ENCODE data around the gene LYPLA2. TPM values are rescaled to one million over a fixed set of nuclear protein-coding genes. Genes with fewer than 3 reads are reported as not detected.
A peak's percentile ranks its signal among the peaks of the same experiment; 100 is the strongest.
"Not testable (repeated sequence)": the region's sequence is repeated elsewhere in the genome, so short reads cannot be mapped to it uniquely, and the experiment has no call there.

The LYPLA2 gene
- polyA plus RNA-seq, 6 donors from 2014 or later, result 45.3 to 77.4 (median 67.3) TPM

DNA sequence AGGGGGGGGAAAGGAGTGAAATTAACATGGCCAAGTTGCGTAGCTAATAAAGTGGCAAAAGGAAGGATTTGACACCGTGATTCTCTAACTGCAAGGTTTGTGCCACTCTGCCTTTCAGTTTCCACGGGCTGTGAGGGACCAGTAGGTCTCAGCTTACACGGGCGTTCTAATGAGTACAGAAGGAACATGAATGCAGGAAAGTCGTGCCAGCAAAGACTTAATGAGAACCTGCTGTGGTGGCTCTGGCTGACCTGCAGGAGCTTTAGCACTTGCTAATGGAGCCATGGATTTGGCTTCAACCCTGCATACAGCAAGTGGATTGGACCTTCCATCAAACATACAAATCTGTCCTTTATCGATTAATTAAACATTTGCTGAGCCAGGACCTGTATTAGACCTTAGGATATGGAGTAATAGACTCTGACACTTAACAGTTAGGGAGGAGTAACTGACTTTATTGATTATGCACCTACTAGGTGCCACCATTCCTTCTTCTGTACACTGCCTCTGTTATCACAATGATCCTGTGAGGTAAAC lies 27.8 kb upstream of the LYPLA2 start:
- H3K4me1 Mint-ChIP-seq, result peaks cover 4 to 8% (median 6%) of the 10 kb centered on the region in 3 donors
- peaks cover 6 to 8% of the 10 kb centered on the region in 2 donors for H3K36me3 Mint-ChIP-seq
- no peaks in the 10 kb centered on the region for H3K9me3 Mint-ChIP-seq
- H3K27ac Mint-ChIP-seq, result peak overlapping the region in 2 of 6 donors; percentile 20 to 91
- DNase-seq (no peak), ATAC-seq (ENCODE audit: low read depth in 2 of 2) (no peak)
- H3K4me3 Mint-ChIP-seq, result no peak overlapping the region
- H3K27me3 Mint-ChIP-seq, result no peaks in the 10 kb centered on the region

DNA sequence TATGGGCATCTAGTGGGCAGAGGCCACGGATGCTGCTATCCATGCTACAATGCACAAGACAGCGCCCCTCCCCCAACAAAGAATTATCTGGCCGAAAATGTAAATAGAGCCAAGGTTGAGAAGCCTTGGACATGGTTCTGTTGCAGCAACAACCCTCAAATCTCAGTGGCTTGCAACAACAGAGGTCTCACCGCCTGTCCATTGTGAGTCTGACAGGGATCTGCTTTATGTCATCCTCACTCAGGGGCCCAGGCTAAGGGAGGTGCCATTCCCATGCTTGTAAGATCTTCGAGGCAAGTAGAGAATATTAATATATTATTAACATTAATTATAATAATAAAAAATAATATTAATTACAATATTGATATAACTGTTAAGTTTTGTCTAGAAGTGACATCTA lies 22.2 kb upstream of the LYPLA2 start:
- H3K36me3 Mint-ChIP-seq, result no peaks in the 10 kb centered on the region
- no peaks in the 10 kb centered on the region for H3K9me3 Mint-ChIP-seq
- no peak overlapping the region for H3K27ac Mint-ChIP-seq
- peaks cover 5 to 8% (median 5%) of the 10 kb centered on the region in 3 donors for H3K4me1 Mint-ChIP-seq
- DNase-seq (no peak), ATAC-seq (ENCODE audit: low read depth in 2 of 2) (no peak)
- no peaks in the 10 kb centered on the region for H3K27me3 Mint-ChIP-seq
- H3K4me3 Mint-ChIP-seq, result no peak overlapping the region

GRCh38 chr1:23772049-23772853 lies 18.7 kb upstream of the LYPLA2 start:
- peak overlapping the region in 1 of 6 donors; percentile 60 for H3K27ac Mint-ChIP-seq

DNA sequence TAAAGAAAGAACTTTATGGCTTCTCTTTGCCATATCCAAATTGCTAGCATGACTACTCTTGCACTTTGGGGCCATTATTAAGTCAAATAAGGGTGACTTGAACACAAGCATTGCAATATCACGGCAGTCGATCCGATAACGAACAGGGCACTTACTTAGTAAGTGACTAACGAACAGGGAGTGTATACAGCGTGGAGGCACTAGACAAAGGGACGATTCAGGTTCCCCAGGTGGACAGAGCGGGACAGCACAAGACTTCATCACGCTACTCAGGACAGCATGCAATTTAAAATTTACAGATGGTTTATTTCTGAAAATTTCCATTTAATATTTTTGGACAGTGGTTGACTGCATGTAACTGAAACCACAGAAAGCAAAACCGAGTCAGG lies 18.1 kb upstream of the LYPLA2 start:
- Mint-ChIP-seq H3K4me3 (no peak overlapping the region), H3K4me1 (peaks cover 4 to 31% (median 5%) of the 10 kb centered on the region in 3 donors), H3K9me3 (no peaks in the 10 kb centered on the region), H3K36me3 (no peaks in the 10 kb centered on the region), H3K27ac (no peak overlapping the region), H3K27me3 (no peaks in the 10 kb centered on the region)
- ATAC-seq (ENCODE audit: low read depth in 2 of 2) (no peak), DNase-seq (no peak)

More at GRCh38 chr1:23772049-23772853, 18.7 kb upstream of the LYPLA2 start:
- Mint-ChIP-seq H3K27me3 (no peaks in the 10 kb centered on the region), H3K4me3 (peak overlapping the region in 2 of 8 donors; percentile 45 to 61), H3K36me3 (no peaks in the 10 kb centered on the region), H3K4me1 (peaks cover 4 to 25% (median 5%) of the 10 kb centered on the region in 3 donors), H3K9me3 (no peaks in the 10 kb centered on the region)
- DNase-seq (peak; percentile 75), ATAC-seq (ENCODE audit: low read depth in 2 of 2) (peak; percentile 94 to 98)

DNA sequence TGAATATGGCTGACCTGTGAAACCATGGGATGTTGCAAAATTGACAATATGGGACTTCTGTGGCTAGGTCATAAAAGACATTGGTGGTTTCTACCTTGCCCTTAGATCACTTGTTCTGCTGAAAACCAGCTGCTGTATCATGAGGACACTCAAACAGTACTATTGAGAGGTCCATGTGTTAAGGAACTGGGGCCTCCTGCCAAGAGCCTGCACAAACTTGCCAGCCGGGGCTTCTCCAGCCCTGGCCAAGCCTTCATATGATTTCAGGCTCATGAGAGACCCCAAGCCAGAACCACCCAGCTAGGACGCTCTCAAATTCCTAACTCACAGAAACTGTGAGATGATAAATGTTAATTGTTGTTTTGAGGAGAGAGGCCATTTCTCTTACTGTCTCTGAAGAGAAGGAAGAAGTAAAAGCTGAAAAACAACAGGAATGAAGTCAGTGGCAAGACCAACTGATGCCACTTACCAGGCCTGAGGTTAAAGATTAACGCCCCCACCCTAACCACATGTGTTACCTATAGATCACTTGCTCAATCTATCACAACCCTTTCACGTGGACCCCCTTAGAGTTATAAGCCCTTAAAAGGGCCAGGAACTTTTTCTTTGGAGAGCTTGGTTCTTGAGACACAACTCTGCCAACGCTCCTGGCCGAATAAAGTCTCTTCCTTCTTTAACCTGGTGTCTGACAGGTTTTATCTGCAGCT lies 16.6 kb upstream of the LYPLA2 start:
- H3K4me1 Mint-ChIP-seq, result peaks cover 7 to 40% (median 8%) of the 10 kb centered on the region in 3 donors
- no peaks in the 10 kb centered on the region for H3K9me3 Mint-ChIP-seq
- ATAC-seq (ENCODE audit: low read depth in 2 of 2), result no peak
- H3K4me3 Mint-ChIP-seq, result peak overlapping the region in 1 of 8 donors; percentile 72
- peak overlapping the region in 3 of 6 donors; percentile 16 to 60 (median 49) for H3K27ac Mint-ChIP-seq
- H3K27me3 Mint-ChIP-seq, result no peaks in the 10 kb centered on the region
- no peaks in the 10 kb centered on the region for H3K36me3 Mint-ChIP-seq
- DNase-seq, result no peak

GRCh38 chr1:23776217-23776616 lies 14.7 kb upstream of the LYPLA2 start:
- peaks cover 17 to 52% (median 19%) of the 10 kb centered on the region in 3 donors for H3K4me1 Mint-ChIP-seq
- no peak overlapping the region for H3K27ac Mint-ChIP-seq
- H3K4me3 Mint-ChIP-seq, result peak overlapping the region in 5 of 8 donors; percentile 18 to 96 (median 89)

DNA sequence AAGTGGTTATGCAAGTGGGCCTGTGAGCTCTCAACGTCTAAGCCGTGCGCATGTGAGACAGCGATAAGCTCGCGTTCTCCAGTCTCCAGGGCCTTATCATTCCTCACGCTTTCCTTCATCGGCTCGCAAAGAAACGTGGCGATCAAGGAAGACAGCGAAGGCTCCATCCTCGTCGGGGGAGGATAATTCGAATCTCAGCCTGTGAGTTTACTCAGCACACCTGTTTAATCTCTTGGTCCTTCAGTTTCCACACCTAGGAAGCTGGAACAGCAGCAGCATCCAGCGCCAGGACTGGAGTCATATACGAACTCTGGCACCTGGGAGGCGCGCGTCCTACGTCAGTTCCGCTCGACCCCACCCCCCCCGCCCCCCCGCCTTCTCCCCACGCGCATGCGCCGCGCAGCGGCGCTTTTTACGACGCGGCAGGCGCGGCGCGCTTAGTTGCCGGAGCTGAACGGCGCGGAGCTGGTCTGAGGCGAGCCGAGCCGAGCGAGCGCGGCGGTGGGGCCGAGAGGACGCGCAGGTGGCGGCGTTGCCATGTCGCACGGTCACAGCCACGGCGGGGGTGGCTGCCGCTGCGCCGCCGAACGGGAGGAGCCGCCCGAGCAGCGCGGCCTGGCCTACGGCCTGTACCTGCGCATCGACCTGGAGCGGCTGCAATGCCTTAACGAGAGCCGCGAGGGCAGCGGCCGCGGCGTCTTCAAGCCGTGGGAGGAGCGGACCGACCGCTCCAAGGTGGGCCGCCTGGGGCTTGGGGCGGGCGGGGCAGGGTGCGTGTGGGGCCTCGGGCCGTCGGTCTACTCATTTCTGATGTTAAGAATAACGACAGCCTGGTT lies 12.7 kb upstream of the LYPLA2 start, which contains the start of gene PITHD1:
Gene PITHD1 (plus strand): TSS at position 440 of the 836 bp plus-strand sequence. CDS start 98 bp downstream, at position 538.
- Mint-ChIP-seq H3K36me3 (peaks cover 0 to 4% of the 10 kb centered on the region in 2 donors), H3K27ac (peak within 1 kb of the TSS; percentile 94 to 99 (median 98)), H3K9me3 (no peaks in the 10 kb centered on the region), H3K4me3 (peak within 1 kb of the TSS; percentile 88 to 97 (median 95)), H3K27me3 (no peaks in the 10 kb centered on the region), H3K4me1 (peaks cover 13 to 57% (median 19%) of the 10 kb centered on the region in 3 donors)
- ATAC-seq (ENCODE audit: low read depth in 2 of 2) (peak; percentile 89 to 95), DNase-seq (peak; percentile 83)

More at GRCh38 chr1:23776217-23776616, 14.7 kb upstream of the LYPLA2 start:
- Mint-ChIP-seq H3K36me3 (no peaks in the 10 kb centered on the region), H3K9me3 (no peaks in the 10 kb centered on the region), H3K27me3 (no peaks in the 10 kb centered on the region)
- ATAC-seq (ENCODE audit: low read depth in 2 of 2) (no peak), DNase-seq (no peak)

GRCh38 chr1:23779826-23780371 lies 11.0 kb upstream of the LYPLA2 start:
- no peaks in the 10 kb centered on the region for H3K27me3 Mint-ChIP-seq
- DNase-seq, result no peak
- no peaks in the 10 kb centered on the region for H3K9me3 Mint-ChIP-seq
- peak overlapping the region in 4 of 6 donors; percentile 22 to 94 (median 76) for H3K27ac Mint-ChIP-seq
- H3K4me1 Mint-ChIP-seq, result peaks cover 13 to 51% (median 19%) of the 10 kb centered on the region in 3 donors
- peak overlapping the region in 7 of 8 donors; percentile 69 to 97 (median 91) for H3K4me3 Mint-ChIP-seq
- peaks cover 0 to 4% of the 10 kb centered on the region in 2 donors for H3K36me3 Mint-ChIP-seq
- ATAC-seq (ENCODE audit: low read depth in 2 of 2), result no peak

DNA sequence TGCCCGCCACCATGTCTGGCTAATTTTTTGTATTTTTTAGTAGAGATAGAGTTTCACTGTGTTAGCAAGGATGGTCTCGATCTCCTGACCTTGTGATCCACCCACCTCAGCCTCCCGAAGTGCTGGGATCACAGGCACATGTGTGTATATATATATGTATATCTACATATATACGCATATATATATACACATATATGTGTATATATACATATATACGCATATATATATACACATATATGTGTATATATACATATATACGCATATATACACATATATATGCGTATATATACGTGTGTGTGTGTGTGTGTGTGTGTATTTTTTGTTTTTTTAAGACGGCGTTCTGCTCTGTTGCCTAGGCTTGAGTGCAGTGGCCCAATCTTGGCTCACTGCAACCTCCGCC lies 7.8 kb upstream of the LYPLA2 start:
- H3K9me3 Mint-ChIP-seq; H3K27me3 Mint-ChIP-seq; DNase-seq; H3K4me3 Mint-ChIP-seq; ATAC-seq (ENCODE audit: low read depth in 2 of 2): not testable (repeated sequence)
- H3K27ac Mint-ChIP-seq, result peak overlapping the region in 1 of 6 donors; percentile 69
- peaks cover 13 to 29% (median 19%) of the 10 kb centered on the region in 3 donors for H3K4me1 Mint-ChIP-seq
- peaks cover 14 to 20% of the 10 kb centered on the region in 2 donors for H3K36me3 Mint-ChIP-seq

DNA sequence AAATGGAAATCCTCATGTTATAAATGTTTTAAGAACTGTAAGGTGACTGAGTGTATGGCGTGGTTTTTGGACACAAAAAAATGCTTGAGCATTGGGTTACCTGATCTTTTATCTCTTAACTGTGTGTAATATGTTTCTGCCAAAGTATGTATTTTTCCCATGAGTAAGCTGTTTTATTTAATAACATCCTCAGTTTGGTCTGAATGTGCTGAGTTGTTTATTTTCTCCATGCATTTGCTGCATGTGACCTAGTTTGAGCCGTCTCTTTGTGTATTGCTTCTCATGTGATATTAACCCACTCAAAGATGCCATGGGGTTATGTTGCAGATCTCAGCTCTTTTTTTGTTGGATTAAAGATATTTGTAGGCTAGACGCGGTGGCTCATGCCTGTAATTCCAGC lies 6.1 kb upstream of the LYPLA2 start:
- Mint-ChIP-seq H3K27ac (peak overlapping the region in 1 of 6 donors; percentile 57), H3K4me1 (peaks cover 5 to 17% (median 11%) of the 10 kb centered on the region in 3 donors), H3K27me3 (no peaks in the 10 kb centered on the region), H3K4me3 (peak overlapping the region in 1 of 8 donors; percentile 34), H3K36me3 (peaks cover 14 to 20% of the 10 kb centered on the region in 2 donors), H3K9me3 (no peaks in the 10 kb centered on the region)
- DNase-seq (no peak), ATAC-seq (ENCODE audit: low read depth in 2 of 2) (no peak)

- Mint-ChIP-seq H3K9me3 (no peaks in the 10 kb centered on the region), H3K27ac (peak overlapping the region in 1 of 6 donors; percentile 20), H3K4me1 (peaks cover 23 to 25% (median 24%) of the 10 kb centered on the region in 3 donors), H3K36me3 (peaks cover 9 to 20% of the 10 kb centered on the region in 2 donors), H3K4me3 (peak overlapping the region in 1 of 8 donors; percentile 84), H3K27me3 (no peaks in the 10 kb centered on the region)
- no peak for ATAC-seq (ENCODE audit: low read depth in 2 of 2)
- DNase-seq, result no peak
These were observed 3.2 kb upstream of the LYPLA2 start for GRCh38 chr1:23787701-23788100.

GRCh38 chr1:23788695-23789094 lies 2.2 kb upstream of the LYPLA2 start:
- DNase-seq (no peak), ATAC-seq (ENCODE audit: low read depth in 2 of 2) (no peak)
- H3K36me3 Mint-ChIP-seq, result peaks cover 9 to 20% of the 10 kb centered on the region in 2 donors
- peaks cover 23 to 32% (median 27%) of the 10 kb centered on the region in 3 donors for H3K4me1 Mint-ChIP-seq
- H3K4me3 Mint-ChIP-seq, result peak overlapping the region in 5 of 8 donors; percentile 22 to 84 (median 66)
- no peaks in the 10 kb centered on the region for H3K27me3 Mint-ChIP-seq
- H3K27ac Mint-ChIP-seq, result peak overlapping the region in 3 of 6 donors; percentile 12 to 32 (median 29)
- no peaks in the 10 kb centered on the region for H3K9me3 Mint-ChIP-seq
